SK-N-SH (cell line): ENCODE data around the gene ZDHHC24. TPM values are rescaled to one million over a fixed set of nuclear protein-coding genes. Genes with fewer than 3 reads are reported as not detected.

Experiments
- CTCF ChIA-PET: fragments of 300-600, 350-600 bp; formaldehyde crosslinking; extraction: SDS; loops from one replicate; lab custom pipeline; 2021; lab: Yijun Ruan, JAX
- POLR2A ChIA-PET: fragments of 350-600 bp; sonication (Branson Sonifier 250); formaldehyde crosslinking; extraction: SDS; loops from one replicate; lab custom pipeline; 2020; ENCODE audit warnings: antibody characterized with exemption, inconsistent platforms; lab: Yijun Ruan, JAX
- DNase-seq: peaks from one replicate; pipeline ENCODE4 v3.0.0; 2012
- H2AFZ ChIP-seq: fragments of 200-600 bp; sonication (generic); 2 replicates; pipeline ENCODE4 v1.8.1; 2016; ENCODE audit warnings: antibody characterized with exemption, mild to moderate bottlenecking, low read depth
- H3F3A ChIP-seq: fragments of 200-600 bp; sonication (generic); replicated peaks from 2 replicates; pipeline ENCODE3; 2016; ENCODE audit warnings: antibody characterized with exemption, mild to moderate bottlenecking; ENCODE audit not compliant: insufficient read depth
- H3K27ac ChIP-seq, 2 experiments: fragments of 200-500 bp in 1 of 2; fragments of 200-600 bp in 1 of 2; sonication (Bioruptor generic) in 1 of 2; sonication (generic), shearing (Covaris generic) in 1 of 2; 2 replicates each; pipeline versions ENCODE4 v1.5.1 to v1.6.1; 2014 to 2016; ENCODE audit warnings: low read depth in 2 of 2, inconsistent platforms in 1 of 2, low read length in 1 of 2, mild to moderate bottlenecking in 1 of 2, mixed read lengths in 1 of 2
- H3K27me3 ChIP-seq: fragments of 200-600 bp; sonication (generic), shearing (Covaris generic); 2 replicates; pipeline ENCODE4 v1.6.1; 2016; ENCODE audit warnings: mixed run types; ENCODE audit not compliant: insufficient read depth
- H3K36me3 ChIP-seq, 2 experiments: fragments of 200-500 bp in 1 of 2; fragments of 200-600 bp in 1 of 2; sonication (Bioruptor generic) in 1 of 2; sonication (generic) in 1 of 2; replicated peaks in 1 of 2; 2 replicates each; pipeline versions ENCODE3 to v1.5.1; 2014 to 2016; ENCODE audit warnings: low read length in 1 of 2, mild to moderate bottlenecking in 1 of 2; ENCODE audit not compliant: insufficient read depth in 2 of 2, control insufficient read depth in 1 of 2
- H3K4me1 ChIP-seq, 2 experiments: fragments of 200-500 bp in 1 of 2; fragments of 200-600 bp in 1 of 2; sonication (Bioruptor generic) in 1 of 2; sonication (generic), shearing (Covaris generic) in 1 of 2; 2 replicates each; pipeline versions ENCODE4 v1.5.1 to v1.6.1; 2014 to 2016; ENCODE audit warnings: low read depth in 1 of 2, low read length in 1 of 2, mixed run types in 1 of 2; ENCODE audit not compliant: insufficient read depth in 2 of 2, control insufficient read depth in 1 of 2
- H3K4me2 ChIP-seq: fragments of 200-600 bp; sonication (generic), shearing (Covaris generic); 2 replicates; pipeline ENCODE4 v1.6.1; 2017; ENCODE audit warnings: mixed run types
- H3K4me3 ChIP-seq, 2 experiments: fragments of 200-500 bp in 1 of 2; fragments of 200-600 bp in 1 of 2; sonication (Bioruptor generic) in 1 of 2; sonication (generic), shearing (Covaris generic) in 1 of 2; 2 replicates each; pipeline versions ENCODE4 v1.5.1 to v1.8.1; 2014 to 2016; ENCODE audit warnings: low read depth in 2 of 2, inconsistent platforms in 1 of 2, low read length in 1 of 2, mild to moderate bottlenecking in 1 of 2, mixed read lengths in 1 of 2, moderate library complexity in 1 of 2
- H3K79me2 ChIP-seq: fragments of 200-600 bp; sonication (generic); 2 replicates; pipeline ENCODE4 v1.8.1; 2017; ENCODE audit warnings: mild to moderate bottlenecking; ENCODE audit not compliant: insufficient read depth
- H3K9ac ChIP-seq: fragments of 200-600 bp; sonication (generic); 2 replicates; pipeline ENCODE4 v1.6.1; 2017; ENCODE audit warnings: mixed run types
- H3K9me2 ChIP-seq: fragments of 200-600 bp; sonication (generic); 2 replicates; pipeline ENCODE4 v1.6.1; 2017; ENCODE audit warnings: mixed run types
- H3K9me3 ChIP-seq: fragments of 200-600 bp; sonication (generic); 2 replicates; pipeline ENCODE4 v1.6.1; 2017; ENCODE audit warnings: mixed run types, mild to moderate bottlenecking, moderate library complexity
- H4K20me1 ChIP-seq: fragments of 200-600 bp; sonication (generic); 2 replicates; pipeline ENCODE4 v1.6.1; 2017; ENCODE audit warnings: mild to moderate bottlenecking, mixed run types; ENCODE audit not compliant: insufficient read depth
- CTCF ChIP-seq: fragments of 200-600 bp; sonication (generic); IDR thresholded peaks from 2 replicates; pipeline ENCODE4 v1.6.1; 2017; ENCODE audit warnings: antibody characterized with exemption, mild to moderate bottlenecking, moderate library complexity
- ELF1 ChIP-seq: IDR thresholded peaks from 2 replicates; pipeline ENCODE4 v1.4.0; 2012
- FOSL2 ChIP-seq: IDR thresholded peaks from 2 replicates; pipeline ENCODE4 v1.4.0; 2012; ENCODE audit warnings: low read depth, mild to moderate bottlenecking, moderate library complexity, borderline replicate concordance
- FOXM1 ChIP-seq: IDR thresholded peaks from 2 replicates; pipeline ENCODE4 v1.4.0; 2012; ENCODE audit warnings: low read depth, mild to moderate bottlenecking
- IRF3 ChIP-seq: fragments of 150-350 bp; IDR thresholded peaks from 2 replicates; pipeline ENCODE4 v1.6.1; 2016; ENCODE audit warnings: mild to moderate bottlenecking, low read depth, low read length
- JUND ChIP-seq: IDR thresholded peaks from 2 replicates; pipeline ENCODE4 v1.4.0; 2012
- MAX ChIP-seq: IDR thresholded peaks from 2 replicates; pipeline ENCODE4 v1.4.0; 2012; ENCODE audit warnings: low read depth
- RAD21 ChIP-seq: IDR thresholded peaks from 2 replicates; pipeline ENCODE4 v1.6.1; 2012; ENCODE audit warnings: mild to moderate bottlenecking, low read length
- RXRA ChIP-seq: IDR thresholded peaks from 2 replicates; pipeline ENCODE4 v1.4.0; 2012; ENCODE audit warnings: low read depth, mild to moderate bottlenecking, borderline replicate concordance
- SMC3 ChIP-seq: IDR thresholded peaks from 2 replicates; pipeline ENCODE4 v1.6.1; 2012; ENCODE audit warnings: low read depth, low read length, improper control_type of control experiment
- TCF12 ChIP-seq: IDR thresholded peaks from 2 replicates; pipeline ENCODE4 v1.4.0; 2012
- ZBTB33 ChIP-seq: IDR thresholded peaks from 2 replicates; pipeline ENCODE4 v1.4.0; 2012; ENCODE audit warnings: low read depth, borderline replicate concordance
- WGBS: methylation state at CpG from one replicate; pipeline ENCODE4 v1.1.6; 2017; ENCODE audit warnings: low lambda C conversion rate; 5-methylcytosine and 5-hydroxymethylcytosine counted together
- polyA plus RNA-seq, 3 experiments: library from polyadenylated mRNA; depleted of rRNA; stranded (reverse); fragments of >200 nt; gene quantifications; 2 replicates each; pipeline ENCODE4 v1.2.3, GENCODE V29; 2012

The ZDHHC24 gene
- polyA plus RNA-seq, 1 of the 3 experiments (the other 2 are of a cell fraction) = 13.1 TPM

GRCh38 chr11:66579017-66579606, 33.3 kb upstream of the ZDHHC24 start (continued):
- peak; percentile 67 for TF ChIP-seq MAX

GRCh38 chr11:66570850-66571180, 25.0 kb upstream of the ZDHHC24 start:
- no peak for DNase-seq
- ChIA-PET POLR2A (no interaction called here), CTCF (interaction anchor here (5.1 kb wide), 1 partner anchor 107 kb away, joined by 30 read pairs; the partner anchor contains the start of gene RBM4B)
- Histone ChIP-seq H3F3A (no peaks in the 10 kb centered on the region), H3K9ac (no peak overlapping the region), H3K4me3 (no peak overlapping the region), H3K27me3 (no peaks in the 10 kb centered on the region; the same call in 1 of the 2 replicates), H2AFZ (no peak overlapping the region), H3K4me1 (peaks cover 0 to 7% of the 10 kb centered on the region in 2 experiments; a peak in 1 of 4 replicates), H3K4me2 (no peak overlapping the region), H3K27ac (no peak overlapping the region), H3K36me3 (no peaks in the 10 kb centered on the region), H3K9me3 (no peaks in the 10 kb centered on the region), H3K79me2 (no peaks in the 10 kb centered on the region), H4K20me1 (no peaks in the 10 kb centered on the region), H3K9me2 (no peaks in the 10 kb centered on the region)
- 43% methylated on average over 2 of the region's 2 CpGs for WGBS
- TF ChIP-seq FOSL2 = no peak
- TF ChIP-seq RAD21 = no peak
- TF ChIP-seq JUND = no peak
- no peak for TF ChIP-seq FOXM1
- no peak for TF ChIP-seq CTCF

- H3F3A ChIP-seq = no peaks in the 10 kb centered on the region
- POLR2A ChIA-PET = interaction anchor here (2.7 kb wide), 1 partner anchor 22 kb away, joined by 8 read pairs; the partner anchor contains the start of genes CCDC87 and CCS
- H3K4me1 ChIP-seq = peaks cover 0 to 7% of the 10 kb centered on the region in 2 experiments; a peak in 1 of 4 replicates
- H3K9ac ChIP-seq = no peak overlapping the region
- WGBS = 51% methylated on average over 5 of the region's 5 CpGs
- no peaks in the 10 kb centered on the region for H3K36me3 ChIP-seq
- H3K4me3 ChIP-seq = no peak overlapping the region
- no peaks in the 10 kb centered on the region for H3K79me2 ChIP-seq
- H3K9me3 ChIP-seq = no peaks in the 10 kb centered on the region
- no peaks in the 10 kb centered on the region for H3K9me2 ChIP-seq
- no peak for TF ChIP-seq TCF12
- TF ChIP-seq ELF1 = no peak
- no peak for TF ChIP-seq IRF3
- no peak for TF ChIP-seq MAX
- no peak for TF ChIP-seq SMC3
- no peak for TF ChIP-seq ZBTB33
- TF ChIP-seq RXRA = no peak
- TF ChIP-seq RAD21 = no peak
- no peak overlapping the region for H2AFZ ChIP-seq
- no peaks in the 10 kb centered on the region for H4K20me1 ChIP-seq
- H3K27ac ChIP-seq = no peak overlapping the region
- CTCF ChIA-PET = interaction anchor here (3.2 to 5.1 kb wide), 3 partner anchors 8 to 108 kb away, joined by 13 to 30 read pairs (median 14); partner anchors contain the start of genes CCDC87, CCS and RBM4B
- H3K4me2 ChIP-seq = no peak overlapping the region
- no peak for DNase-seq
- no peaks in the 10 kb centered on the region for H3K27me3 ChIP-seq
Observed at GRCh38 chr11:66570079-66570849, 24.4 kb upstream of the ZDHHC24 start.
